OCI-LY3 (cell line): ENCODE results near the gene KRT15.

Experiments used
- CTCF ChIP-seq: fragments of 200-600, 300-600 bp; sonication (generic); IDR thresholded peaks from 2 replicates; pipeline ENCODE4 v1.5.1; 2014; ENCODE audit warnings: antibody characterized with exemption, low read length, low read depth
- EZH2phosphoT487 ChIP-seq: fragments of 200-600 bp; shearing (Covaris generic); IDR thresholded peaks from 2 replicates; pipeline ENCODE4 v1.6.1; 2018; ENCODE audit warnings: antibody characterized with exemption, mixed run types, low read depth

- TF ChIP-seq CTCF (no peak), EZH2phosphoT487 (no peak)
Observed at GRCh38 chr17:41467561-41467960, 51.1 kb downstream of the KRT15 start.
